ENCODE results near the gene LGR6.

Gene LGR6

GRCh38 chr1:202225131-202225530 is 31.5 kb downstream of the LGR6 start:
- no peak overlapping the region for H3K27ac Mint-ChIP-seq
- peaks cover 17% of the 10 kb centered on the region for H3K4me1 Mint-ChIP-seq (ENCODE audit: low read depth)
- H3K9me3 Mint-ChIP-seq: no peaks in the 10 kb centered on the region
- H3K27me3 Mint-ChIP-seq: no peaks in the 10 kb centered on the region
- H3K4me3 Mint-ChIP-seq: no peak overlapping the region
- no peaks in the 10 kb centered on the region for H3K36me3 Mint-ChIP-seq (ENCODE audit: low read depth)
- no peak for DNase-seq

- Mint-ChIP-seq H3K36me3 (ENCODE audit: low read depth) (no peaks in the 10 kb centered on the region), H3K4me3 (no peak overlapping the region)
Measured at GRCh38 chr1:202227053-202227672, 33.6 kb downstream of the LGR6 start.

GRCh38 chr1:202227997-202228401 is 34.4 kb downstream of the LGR6 start:
- H3K36me3 Mint-ChIP-seq (ENCODE audit: low read depth): no peaks in the 10 kb centered on the region
- H3K27ac Mint-ChIP-seq: no peak overlapping the region
- H3K9me3 Mint-ChIP-seq: no peaks in the 10 kb centered on the region
- H3K27me3 Mint-ChIP-seq: no peaks in the 10 kb centered on the region
- peaks cover 15% of the 10 kb centered on the region for H3K4me1 Mint-ChIP-seq (ENCODE audit: low read depth)
- H3K4me3 Mint-ChIP-seq: no peak overlapping the region
- DNase-seq: no peak

More at GRCh38 chr1:202227053-202227672, 33.6 kb downstream of the LGR6 start:
- no peaks in the 10 kb centered on the region for H3K9me3 Mint-ChIP-seq
- H3K27ac Mint-ChIP-seq: no peak overlapping the region
- DNase-seq: no peak
- H3K27me3 Mint-ChIP-seq: no peaks in the 10 kb centered on the region
- H3K4me1 Mint-ChIP-seq (ENCODE audit: low read depth): peaks cover 15% of the 10 kb centered on the region

- H3K4me3 Mint-ChIP-seq: no peak overlapping the region
- no peaks in the 10 kb centered on the region for H3K36me3 Mint-ChIP-seq (ENCODE audit: low read depth)
- no peak overlapping the region for H3K27ac Mint-ChIP-seq
Measured at GRCh38 chr1:202228484-202229122, 35.0 kb downstream of the LGR6 start.

GRCh38 chr1:202229376-202229775 is 35.8 kb downstream of the LGR6 start:
- peaks cover 15% of the 10 kb centered on the region for H3K4me1 Mint-ChIP-seq (ENCODE audit: low read depth)
- no peaks in the 10 kb centered on the region for H3K36me3 Mint-ChIP-seq (ENCODE audit: low read depth)
- H3K27ac Mint-ChIP-seq: no peak overlapping the region
- H3K4me3 Mint-ChIP-seq: no peak overlapping the region
- no peak for DNase-seq
- no peaks in the 10 kb centered on the region for H3K27me3 Mint-ChIP-seq
- no peaks in the 10 kb centered on the region for H3K9me3 Mint-ChIP-seq

More at GRCh38 chr1:202228484-202229122, 35.0 kb downstream of the LGR6 start:
- Mint-ChIP-seq H3K27me3 (no peaks in the 10 kb centered on the region), H3K9me3 (no peaks in the 10 kb centered on the region), H3K4me1 (ENCODE audit: low read depth) (peaks cover 15% of the 10 kb centered on the region)
- no peak for DNase-seq

GRCh38 chr1:202230061-202230938 is 36.7 kb downstream of the LGR6 start:
- DNase-seq: no peak
- no peaks in the 10 kb centered on the region for H3K27me3 Mint-ChIP-seq
- H3K36me3 Mint-ChIP-seq (ENCODE audit: low read depth): no peaks in the 10 kb centered on the region
- H3K27ac Mint-ChIP-seq: no peak overlapping the region
- peaks cover 15% of the 10 kb centered on the region for H3K4me1 Mint-ChIP-seq (ENCODE audit: low read depth)
- no peaks in the 10 kb centered on the region for H3K9me3 Mint-ChIP-seq
- no peak overlapping the region for H3K4me3 Mint-ChIP-seq

- Mint-ChIP-seq H3K27me3 (peaks cover 1% of the 10 kb centered on the region), H3K36me3 (ENCODE audit: low read depth) (no peaks in the 10 kb centered on the region), H3K27ac (no peak overlapping the region), H3K4me3 (no peak overlapping the region), H3K4me1 (ENCODE audit: low read depth) (peaks cover 15% of the 10 kb centered on the region), H3K9me3 (no peaks in the 10 kb centered on the region)
- DNase-seq: no peak
Measured at GRCh38 chr1:202230939-202231645, 37.5 kb downstream of the LGR6 start.

GRCh38 chr1:202233171-202233570 is 39.6 kb downstream of the LGR6 start:
- Mint-ChIP-seq H3K27ac (no peak overlapping the region), H3K36me3 (ENCODE audit: low read depth) (no peaks in the 10 kb centered on the region), H3K4me1 (ENCODE audit: low read depth) (peaks cover 10% of the 10 kb centered on the region), H3K9me3 (no peaks in the 10 kb centered on the region), H3K27me3 (peaks cover 20% of the 10 kb centered on the region), H3K4me3 (no peak overlapping the region)
- no peak for DNase-seq

- Mint-ChIP-seq H3K4me1 (ENCODE audit: low read depth) (peaks cover 4% of the 10 kb centered on the region), H3K27ac (no peak overlapping the region), H3K36me3 (ENCODE audit: low read depth) (no peaks in the 10 kb centered on the region), H3K27me3 (peaks cover 20% of the 10 kb centered on the region), H3K9me3 (no peaks in the 10 kb centered on the region), H3K4me3 (no peak overlapping the region)
- no peak for DNase-seq
Measured at GRCh38 chr1:202233804-202234203, 40.2 kb downstream of the LGR6 start.

- H3K27me3 Mint-ChIP-seq: peaks cover 20% of the 10 kb centered on the region
- H3K27ac Mint-ChIP-seq: no peak overlapping the region
- peaks cover 2% of the 10 kb centered on the region for H3K4me1 Mint-ChIP-seq (ENCODE audit: low read depth)
- DNase-seq: no peak
- no peak overlapping the region for H3K4me3 Mint-ChIP-seq
- no peaks in the 10 kb centered on the region for H3K36me3 Mint-ChIP-seq (ENCODE audit: low read depth)
- no peaks in the 10 kb centered on the region for H3K9me3 Mint-ChIP-seq
Measured at GRCh38 chr1:202234331-202235002, 40.9 kb downstream of the LGR6 start.

- H3K4me3 Mint-ChIP-seq: no peak overlapping the region
- no peaks in the 10 kb centered on the region for H3K36me3 Mint-ChIP-seq (ENCODE audit: low read depth)
- peaks cover 20% of the 10 kb centered on the region for H3K27me3 Mint-ChIP-seq
- H3K9me3 Mint-ChIP-seq: no peaks in the 10 kb centered on the region
- peaks cover 2% of the 10 kb centered on the region for H3K4me1 Mint-ChIP-seq (ENCODE audit: low read depth)
- DNase-seq: no peak
- no peak overlapping the region for H3K27ac Mint-ChIP-seq
Measured at GRCh38 chr1:202235003-202235660, 41.5 kb downstream of the LGR6 start.

- peak; percentile 79 for DNase-seq
- Mint-ChIP-seq H3K4me3 (no peak overlapping the region), H3K4me1 (ENCODE audit: low read depth) (peaks cover 2% of the 10 kb centered on the region), H3K9me3 (no peaks in the 10 kb centered on the region), H3K27ac (no peak overlapping the region), H3K36me3 (ENCODE audit: low read depth) (no peaks in the 10 kb centered on the region), H3K27me3 (peaks cover 20% of the 10 kb centered on the region)
Measured at GRCh38 chr1:202235856-202236837, 42.5 kb downstream of the LGR6 start.

GRCh38 chr1:202237052-202237451 is 43.5 kb downstream of the LGR6 start:
- Mint-ChIP-seq H3K4me3 (no peak overlapping the region), H3K36me3 (ENCODE audit: low read depth) (no peaks in the 10 kb centered on the region), H3K4me1 (ENCODE audit: low read depth) (peaks cover 2% of the 10 kb centered on the region), H3K9me3 (no peaks in the 10 kb centered on the region), H3K27me3 (peaks cover 23% of the 10 kb centered on the region), H3K27ac (no peak overlapping the region)
- DNase-seq: peak; percentile 42

Measured in activated T-cell treated with anti-CD3 and anti-CD28 coated beads, Interleukin-2, amount 50 U/mL, for 24 hours (primary cell).